Kidney (tissue), 14 donors: ENCODE data around the gene SRD5A1. TPM values are rescaled to one million over a fixed set of nuclear protein-coding genes. Genes with fewer than 3 reads are reported as not detected.

Source experiments
- DNase-seq, 5 donors: peaks; one replicate each; pipeline ENCODE4 v3.0.0-alpha.2; 2013 to 2020
- FAIRE-seq: peaks from 2 replicates; lab custom pipeline; 2012; peaks lifted over from hg19 to GRCh38; lab: Jason Lieb, UNC
- H3K27ac ChIP-seq, 2 donors: one replicate each; pipeline ENCODE4 v1.7.0; 2013; ENCODE audit warnings: low read depth in 2 of 2, low read length in 2 of 2, inconsistent platforms in 1 of 2
- H3K27me3 ChIP-seq: one replicate; pipeline ENCODE4 v1.7.1; 2013; ENCODE audit warnings: low read length, inconsistent platforms; ENCODE audit not compliant: control insufficient read depth, insufficient read depth
- H3K36me3 ChIP-seq, 3 donors: one replicate each; pipeline versions ENCODE4 v1.7.0 to v1.7.1; 2013; ENCODE audit warnings: low read length in 3 of 3, control low read depth in 1 of 3, inconsistent platforms in 1 of 3; ENCODE audit not compliant: insufficient read depth in 3 of 3, control insufficient read depth in 2 of 3
- H3K4me1 ChIP-seq, 3 donors: one replicate each; pipeline versions ENCODE4 v1.7.0 to v1.7.1; 2013; ENCODE audit warnings: low read length in 3 of 3, inconsistent platforms in 1 of 3, low read depth in 1 of 3; ENCODE audit not compliant: control insufficient read depth in 2 of 3, insufficient read depth in 2 of 3
- H3K4me3 ChIP-seq, 3 donors: one replicate each; pipeline versions ENCODE4 v1.7.0 to v1.8.1; 2013; ENCODE audit warnings: low read length in 3 of 3, control low read depth in 1 of 3, inconsistent platforms in 1 of 3
- H3K9ac ChIP-seq, 3 donors: one replicate each; pipeline versions ENCODE4 v1.7.0 to v1.7.1; 2013; ENCODE audit warnings: low read length in 3 of 3, control low read depth in 1 of 3, inconsistent platforms in 1 of 3
- H3K9me3 ChIP-seq, 3 donors: one replicate each; pipeline versions ENCODE4 v1.7.0 to v1.7.1; 2013; ENCODE audit warnings: low read length in 3 of 3, control low read depth in 1 of 3, inconsistent platforms in 1 of 3; ENCODE audit not compliant: control insufficient read depth in 2 of 3, insufficient read depth in 1 of 3
- CTCF ChIP-seq: IDR thresholded peaks from 3 replicates; pipeline ENCODE4 v1.5.1; 2012; ENCODE audit warnings: mild to moderate bottlenecking, moderate library complexity, borderline replicate concordance; ENCODE audit not compliant: insufficient read depth; ENCODE audit errors: extremely low read depth
- intact Hi-C: fragments of 100-400 bp; cut with DNase I; formaldehyde crosslinking; loops from one replicate; pipeline ENCODE4 v1.11.1; 2022
- polyA plus RNA-seq: library from polyadenylated mRNA; stranded (reverse); fragments of 350-450 nt; fragmentation: Illumina TruSeq; extraction: RNeasy Lipid Tissue Mini Kit (QIAGEN cat#74804); gene quantifications from one replicate; pipeline ENCODE4 v1.2.3, GENCODE V29; 2014; ENCODE audit warnings: low read depth, low replicate concordance; ENCODE audit not compliant: insufficient read depth
- total RNA-seq: library from RNA; stranded (reverse); fragmentation: NEBNext Ultra II Directional; extraction: Animal tissue kit (Norgen Biotek cat#: 25700); gene quantifications from one replicate; pipeline ENCODE4 v1.2.1, GENCODE V29; 2021
- donor health status: control.
- donor health status: control.
- donor health status: control.
- donor health status: control.
- donor health status: control.
- donor health status: DM: yes; HTN: yes; CAD: no.
- donor health status: Normal renal cell carcinoma (clear cell type).

The SRD5A1 gene
- total and polyA plus RNA-seq, 2 donors from 2014 or later = 6.5 to 13.1 TPM

DNA sequence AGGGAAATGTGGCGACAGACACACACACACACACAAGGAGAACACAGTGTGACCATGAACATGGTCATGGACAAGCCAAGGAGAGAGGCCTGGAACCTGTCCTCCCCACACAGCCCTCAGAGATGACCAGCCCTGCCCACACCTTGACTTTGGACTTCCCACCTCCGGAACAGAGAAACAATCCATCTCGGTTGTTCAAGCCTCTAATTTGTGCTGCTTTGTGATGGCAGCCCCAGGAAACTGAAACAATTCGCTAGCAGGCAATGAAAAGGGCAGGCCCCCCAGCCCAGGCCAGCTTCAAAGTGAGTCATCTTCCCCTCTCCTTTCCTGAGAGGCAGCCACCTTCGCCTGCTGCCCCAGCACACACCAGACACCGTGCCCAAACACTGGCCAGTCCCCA is 48.1 kb upstream of the SRD5A1 start:
- H3K27me3 ChIP-seq = no peaks in the 10 kb centered on the region
- H3K4me3 ChIP-seq = no peak overlapping the region
- intact Hi-C loops = no loop called here
- DNase-seq = no peak
- H3K36me3 ChIP-seq = no peaks in the 10 kb centered on the region
- H3K9ac ChIP-seq = no peak overlapping the region
- TF ChIP-seq CTCF = no peak
- H3K9me3 ChIP-seq = no peaks in the 10 kb centered on the region
- no peak for FAIRE-seq
- no peak overlapping the region for H3K27ac ChIP-seq
- no peaks in the 10 kb centered on the region for H3K4me1 ChIP-seq

- Histone ChIP-seq H3K27me3 (no peaks in the 10 kb centered on the region), H3K36me3 (no peaks in the 10 kb centered on the region), H3K4me1 (no peaks in the 10 kb centered on the region), H3K9ac (no peak overlapping the region), H3K9me3 (no peaks in the 10 kb centered on the region), H3K4me3 (no peak overlapping the region), H3K27ac (no peak overlapping the region)
- intact Hi-C loops = no loop called here
- no peak for DNase-seq
- TF ChIP-seq CTCF = no peak
- no peak for FAIRE-seq
These were observed 47.1 kb upstream of the SRD5A1 start for GRCh38 chr5:6585939-6586646.

- FAIRE-seq = no peak
- Histone ChIP-seq H3K9ac (no peak overlapping the region), H3K27me3 (no peaks in the 10 kb centered on the region), H3K4me3 (no peak overlapping the region), H3K9me3 (no peaks in the 10 kb centered on the region), H3K4me1 (no peaks in the 10 kb centered on the region), H3K27ac (no peak overlapping the region), H3K36me3 (no peaks in the 10 kb centered on the region)
- DNase-seq = no peak
- TF ChIP-seq CTCF = no peak
- intact Hi-C loops = no loop called here
These were observed 46.6 kb upstream of the SRD5A1 start for GRCh38 chr5:6586647-6587042.

GRCh38 chr5:6587171-6587570 is 46.1 kb upstream of the SRD5A1 start:
- Histone ChIP-seq H3K27ac (no peak overlapping the region), H3K27me3 (no peaks in the 10 kb centered on the region), H3K4me3 (no peak overlapping the region), H3K9ac (no peak overlapping the region), H3K4me1 (no peaks in the 10 kb centered on the region), H3K9me3 (no peaks in the 10 kb centered on the region), H3K36me3 (no peaks in the 10 kb centered on the region)
- TF ChIP-seq CTCF = no peak
- intact Hi-C loops = no loop called here
- FAIRE-seq (no peak), DNase-seq (no peak)
